ENCODE data around the gene HLA-DRB5. TPM values are rescaled to one million over a fixed set of nuclear protein-coding genes. Genes with fewer than 3 reads are reported as not detected.
A peak's percentile ranks its signal among the peaks of the same experiment; 100 is the strongest.

HLA-DRB5 gene
- total and polyA plus RNA-seq, 2 donors from 2014 or later = 2.8 to 59.9 TPM

DNA sequence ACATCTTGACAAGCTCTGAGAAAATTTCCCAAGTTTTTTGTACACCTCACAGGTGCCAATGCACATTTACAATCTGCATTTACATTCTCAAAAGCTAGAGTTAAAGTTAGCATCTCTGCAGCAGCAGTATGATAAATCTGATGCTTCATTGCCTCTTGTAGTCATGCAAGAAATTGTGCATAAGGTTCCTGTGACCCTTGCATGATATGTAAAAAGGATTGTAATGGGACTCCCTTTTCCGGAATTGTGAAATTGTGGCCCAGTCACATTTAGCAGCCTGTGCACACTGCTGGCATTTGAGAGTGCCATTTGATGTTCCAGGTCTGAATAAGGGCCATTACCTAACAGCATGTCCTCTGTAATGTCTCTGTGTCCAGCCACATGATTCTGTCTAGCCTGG is 35.4 kb upstream of the HLA-DRB5 start:
- H3K27me3 ChIP-seq (ENCODE audit: control insufficient read depth, insufficient read depth, low read length) = no peaks in the 10 kb centered on the region
- no peak overlapping the region for H3K9ac ChIP-seq (ENCODE audit: low read length in 3 of 3)
- H3K36me3 ChIP-seq (ENCODE audit: control insufficient read depth in 2 of 3, insufficient read depth in 3 of 3, low read length in 3 of 3) = no peaks in the 10 kb centered on the region
- H3K27ac ChIP-seq (ENCODE audit: low read depth in 2 of 2, low read length in 2 of 2) = no peak overlapping the region
- DNase-seq (no peak), FAIRE-seq (no peak)
- intact Hi-C loops (cut with DNase I) = no loop called here
- H3K9me3 ChIP-seq (ENCODE audit: control insufficient read depth in 2 of 3, insufficient read depth in 1 of 3, low read length in 3 of 3) = no peaks in the 10 kb centered on the region
- TF ChIP-seq, protein P1, sequence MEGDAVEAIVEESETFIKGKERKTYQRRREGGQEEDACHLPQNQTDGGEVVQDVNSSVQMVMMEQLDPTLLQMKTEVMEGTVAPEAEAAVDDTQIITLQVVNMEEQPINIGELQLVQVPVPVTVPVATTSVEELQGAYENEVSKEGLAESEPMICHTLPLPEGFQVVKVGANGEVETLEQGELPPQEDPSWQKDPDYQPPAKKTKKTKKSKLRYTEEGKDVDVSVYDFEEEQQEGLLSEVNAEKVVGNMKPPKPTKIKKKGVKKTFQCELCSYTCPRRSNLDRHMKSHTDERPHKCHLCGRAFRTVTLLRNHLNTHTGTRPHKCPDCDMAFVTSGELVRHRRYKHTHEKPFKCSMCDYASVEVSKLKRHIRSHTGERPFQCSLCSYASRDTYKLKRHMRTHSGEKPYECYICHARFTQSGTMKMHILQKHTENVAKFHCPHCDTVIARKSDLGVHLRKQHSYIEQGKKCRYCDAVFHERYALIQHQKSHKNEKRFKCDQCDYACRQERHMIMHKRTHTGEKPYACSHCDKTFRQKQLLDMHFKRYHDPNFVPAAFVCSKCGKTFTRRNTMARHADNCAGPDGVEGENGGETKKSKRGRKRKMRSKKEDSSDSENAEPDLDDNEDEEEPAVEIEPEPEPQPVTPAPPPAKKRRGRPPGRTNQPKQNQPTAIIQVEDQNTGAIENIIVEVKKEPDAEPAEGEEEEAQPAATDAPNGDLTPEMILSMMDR (IDR thresholded peaks at IDR 0.05; ENCODE audit: borderline replicate concordance, extremely low read depth, insufficient read depth) = no peak
- no peaks in the 10 kb centered on the region for H3K4me1 ChIP-seq (ENCODE audit: control insufficient read depth in 2 of 3, insufficient read depth in 2 of 3, low read depth in 1 of 3, low read length in 3 of 3)
- H3K4me3 ChIP-seq (ENCODE audit: low read length in 3 of 3) = no peak overlapping the region

DNA sequence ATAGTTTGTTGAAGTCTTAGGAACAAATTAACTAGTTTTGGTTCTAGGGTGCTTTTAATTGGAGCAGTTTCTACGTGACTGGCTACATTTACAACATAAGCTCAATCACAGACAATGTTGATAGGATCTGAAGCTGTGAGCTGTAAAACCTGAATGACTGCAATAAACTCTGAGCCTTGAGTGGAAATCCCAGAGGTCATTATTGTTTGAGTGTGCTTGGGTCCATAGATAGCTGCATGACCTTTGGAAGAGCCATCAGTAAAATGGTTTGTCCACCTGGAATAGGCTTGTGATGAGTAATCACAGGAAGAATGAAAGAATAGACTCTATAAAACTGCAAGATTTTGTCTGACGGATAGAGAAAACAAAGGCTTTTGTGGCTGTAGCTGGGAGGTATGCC is 32.9 kb upstream of the HLA-DRB5 start:
- intact Hi-C loops (cut with DNase I) = no loop called here
- DNase-seq (no peak), FAIRE-seq (no peak)
- Histone ChIP-seq H3K27me3 (ENCODE audit: control insufficient read depth, insufficient read depth, low read length) (no peaks in the 10 kb centered on the region), H3K9ac (ENCODE audit: low read length in 3 of 3) (no peak overlapping the region), H3K27ac (ENCODE audit: low read depth in 2 of 2, low read length in 2 of 2) (no peak overlapping the region), H3K4me3 (ENCODE audit: low read length in 3 of 3) (no peak overlapping the region), H3K9me3 (ENCODE audit: control insufficient read depth in 2 of 3, insufficient read depth in 1 of 3, low read length in 3 of 3) (no peaks in the 10 kb centered on the region), H3K36me3 (ENCODE audit: control insufficient read depth in 2 of 3, insufficient read depth in 3 of 3, low read length in 3 of 3) (no peaks in the 10 kb centered on the region), H3K4me1 (ENCODE audit: control insufficient read depth in 2 of 3, insufficient read depth in 2 of 3, low read depth in 1 of 3, low read length in 3 of 3) (no peaks in the 10 kb centered on the region)
- TF ChIP-seq, protein P1 (IDR thresholded peaks at IDR 0.05; ENCODE audit: borderline replicate concordance, extremely low read depth, insufficient read depth) = no peak

DNA sequence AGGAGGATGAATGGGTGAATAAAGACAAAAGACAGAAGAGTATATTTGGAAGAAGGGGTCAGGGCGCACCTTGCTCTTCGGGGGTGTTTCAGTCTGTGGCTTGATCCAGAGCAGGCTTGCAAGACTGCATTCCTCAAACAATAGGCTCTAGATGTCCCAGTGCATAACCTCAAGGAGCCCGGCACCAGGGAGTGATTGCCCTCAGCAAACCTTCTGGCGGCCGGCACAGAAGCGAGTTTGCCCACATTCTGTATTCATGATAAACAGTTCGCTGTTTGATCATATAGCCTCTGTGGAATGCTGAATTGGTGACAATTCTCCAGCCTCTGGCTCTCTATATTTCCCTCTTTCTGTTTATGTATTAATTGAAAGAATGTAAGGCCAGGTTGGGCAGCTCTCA is 29.7 kb upstream of the HLA-DRB5 start:
- TF ChIP-seq, protein P1 (IDR thresholded peaks at IDR 0.05; ENCODE audit: borderline replicate concordance, extremely low read depth, insufficient read depth) = no peak
- Histone ChIP-seq H3K4me1 (ENCODE audit: control insufficient read depth in 2 of 3, insufficient read depth in 2 of 3, low read depth in 1 of 3, low read length in 3 of 3) (no peaks in the 10 kb centered on the region), H3K4me3 (ENCODE audit: low read length in 3 of 3) (no peak overlapping the region), H3K27ac (ENCODE audit: low read depth in 2 of 2, low read length in 2 of 2) (no peak overlapping the region), H3K9ac (ENCODE audit: low read length in 3 of 3) (no peak overlapping the region), H3K27me3 (ENCODE audit: control insufficient read depth, insufficient read depth, low read length) (no peaks in the 10 kb centered on the region), H3K9me3 (ENCODE audit: control insufficient read depth in 2 of 3, insufficient read depth in 1 of 3, low read length in 3 of 3) (no peaks in the 10 kb centered on the region), H3K36me3 (ENCODE audit: control insufficient read depth in 2 of 3, insufficient read depth in 3 of 3, low read length in 3 of 3) (no peaks in the 10 kb centered on the region)
- intact Hi-C loops (cut with DNase I) = no loop called here
- DNase-seq = no peak
- FAIRE-seq = no peak

DNA sequence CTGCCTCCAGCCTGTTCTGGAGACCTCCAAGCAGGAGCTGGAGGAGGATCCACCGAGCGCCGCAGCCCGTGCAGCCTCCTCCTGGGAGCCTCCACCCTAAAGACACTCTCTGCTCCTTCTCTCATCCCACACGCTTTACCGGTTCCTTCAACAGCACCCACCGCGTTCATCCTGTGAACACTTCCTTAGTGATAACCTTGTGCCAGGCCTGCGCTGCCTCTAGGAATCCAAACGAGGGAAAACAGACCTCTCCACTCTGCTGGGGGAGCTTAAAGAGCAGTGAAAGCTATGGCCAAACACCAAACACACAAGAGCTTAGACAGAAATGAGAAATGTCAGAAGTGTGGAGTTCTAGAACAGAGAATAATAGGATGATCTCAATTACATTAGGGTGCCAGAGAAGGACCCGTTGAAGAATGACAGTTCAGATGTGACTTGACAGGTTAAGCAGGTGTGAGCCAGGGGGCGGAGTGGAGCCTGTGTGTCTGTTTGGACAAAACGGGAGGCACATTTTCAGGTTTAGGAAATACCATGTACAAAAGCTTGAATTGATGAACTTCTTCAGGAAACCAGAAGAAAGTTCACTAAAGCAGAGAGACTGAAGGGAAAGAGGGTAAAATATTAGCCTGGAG is 28.5 kb upstream of the HLA-DRB5 start:
- FAIRE-seq = no peak
- intact Hi-C loops (cut with DNase I) = no loop called here
- Histone ChIP-seq H3K4me1 (ENCODE audit: control insufficient read depth in 2 of 3, insufficient read depth in 2 of 3, low read depth in 1 of 3, low read length in 3 of 3) (no peaks in the 10 kb centered on the region), H3K4me3 (ENCODE audit: low read length in 3 of 3) (no peak overlapping the region), H3K9me3 (ENCODE audit: control insufficient read depth in 2 of 3, insufficient read depth in 1 of 3, low read length in 3 of 3) (no peaks in the 10 kb centered on the region), H3K27me3 (ENCODE audit: control insufficient read depth, insufficient read depth, low read length) (no peaks in the 10 kb centered on the region), H3K27ac (ENCODE audit: low read depth in 2 of 2, low read length in 2 of 2) (no peak overlapping the region), H3K9ac (ENCODE audit: low read length in 3 of 3) (no peak overlapping the region), H3K36me3 (ENCODE audit: control insufficient read depth in 2 of 3, insufficient read depth in 3 of 3, low read length in 3 of 3) (no peaks in the 10 kb centered on the region)
- peak in 3 of 5 donors; percentile 6 to 17 (median 8) for DNase-seq
- TF ChIP-seq, protein P1 (IDR thresholded peaks at IDR 0.05; ENCODE audit: borderline replicate concordance, extremely low read depth, insufficient read depth) = no peak

Data from kidney (tissue), 14 donors.